ENCODE measurements around the gene CARS2. TPM values are rescaled to one million over a fixed set of nuclear protein-coding genes. Genes with fewer than 3 reads are reported as not detected.

Gene CARS2
- polyA plus RNA-seq, 1 donor (not counting 4 experiments of a cell fraction or from before 2014, with no cell fraction given), result 90.0 TPM

- no peak for FAIRE-seq
- TF ChIP-seq, protein P1, sequence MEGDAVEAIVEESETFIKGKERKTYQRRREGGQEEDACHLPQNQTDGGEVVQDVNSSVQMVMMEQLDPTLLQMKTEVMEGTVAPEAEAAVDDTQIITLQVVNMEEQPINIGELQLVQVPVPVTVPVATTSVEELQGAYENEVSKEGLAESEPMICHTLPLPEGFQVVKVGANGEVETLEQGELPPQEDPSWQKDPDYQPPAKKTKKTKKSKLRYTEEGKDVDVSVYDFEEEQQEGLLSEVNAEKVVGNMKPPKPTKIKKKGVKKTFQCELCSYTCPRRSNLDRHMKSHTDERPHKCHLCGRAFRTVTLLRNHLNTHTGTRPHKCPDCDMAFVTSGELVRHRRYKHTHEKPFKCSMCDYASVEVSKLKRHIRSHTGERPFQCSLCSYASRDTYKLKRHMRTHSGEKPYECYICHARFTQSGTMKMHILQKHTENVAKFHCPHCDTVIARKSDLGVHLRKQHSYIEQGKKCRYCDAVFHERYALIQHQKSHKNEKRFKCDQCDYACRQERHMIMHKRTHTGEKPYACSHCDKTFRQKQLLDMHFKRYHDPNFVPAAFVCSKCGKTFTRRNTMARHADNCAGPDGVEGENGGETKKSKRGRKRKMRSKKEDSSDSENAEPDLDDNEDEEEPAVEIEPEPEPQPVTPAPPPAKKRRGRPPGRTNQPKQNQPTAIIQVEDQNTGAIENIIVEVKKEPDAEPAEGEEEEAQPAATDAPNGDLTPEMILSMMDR (optimal IDR thresholded peaks at IDR 0.05 in 1 of 3, IDR thresholded peaks at IDR 0.05 in 1 of 3, conservative IDR thresholded peaks at IDR 0.05 in 1 of 3; ENCODE audit: extremely low read depth in 1 of 3, insufficient read depth in 2 of 3, low read length in 3 of 3), result no peak
- TF ChIP-seq EZH2 (IDR thresholded peaks at IDR 0.05; ENCODE audit: low read length), result no peak
- Histone ChIP-seq H3K9me3 (ENCODE audit: control insufficient read depth, low read depth, low read length) (no peaks in the 10 kb centered on the region), H4K20me1 (ENCODE audit: control insufficient read depth, extremely low read depth, insufficient read depth, low read length) (no peaks in the 10 kb centered on the region), H2AFZ (ENCODE audit: control insufficient read depth, low read length) (no peak overlapping the region), H3K9ac (ENCODE audit: control insufficient read depth, extremely low read depth, insufficient read depth, low read length) (no peak overlapping the region), H3K4me1 (ENCODE audit: control insufficient read depth, extremely low read depth, insufficient read depth, low read length) (no peaks in the 10 kb centered on the region), H3K27ac (ENCODE audit: control insufficient read depth, insufficient read depth, low read length) (no peak overlapping the region), H3K36me3 (ENCODE audit: control insufficient read depth in 2 of 2, extremely low read depth in 1 of 2, insufficient read depth in 2 of 2, low read length in 2 of 2) (peaks cover 17 to 22% of the 10 kb centered on the region in 2 experiments), H3K9me1 (ENCODE audit: control insufficient read depth, extremely low read depth, insufficient read depth, low read length) (no peaks in the 10 kb centered on the region), H3K27me3 (ENCODE audit: control insufficient read depth, extremely low read depth, insufficient read depth, low read length) (no peaks in the 10 kb centered on the region), H3K79me2 (ENCODE audit: control insufficient read depth, insufficient read depth, low read length) (no peaks in the 10 kb centered on the region), H3K4me3 (ENCODE audit: control insufficient read depth in 2 of 3, extremely low read depth in 1 of 3, insufficient read depth in 2 of 3, low read depth in 1 of 3, low read length in 3 of 3) (no peak overlapping the region), H3K4me2 (ENCODE audit: control insufficient read depth, extremely low read depth, insufficient read depth, low read depth, low read length) (no peak overlapping the region)
- dilution Hi-C loops (cut with MboI; ENCODE audit: extremely low pct_ligation_motif_present, low sequenced_read_pairs), result no loop called here
- no peak for DNase-seq (ENCODE audit: low read depth, low spot score)
Measured at GRCh38 chr13:110650436-110650835, 55.5 kb downstream of the CARS2 start.

GRCh38 chr13:110649551-110649950 is 56.4 kb downstream of the CARS2 start:
- Histone ChIP-seq H4K20me1 (ENCODE audit: control insufficient read depth, extremely low read depth, insufficient read depth, low read length) (peaks cover under 1% of the 10 kb centered on the region), H3K4me3 (ENCODE audit: control insufficient read depth in 2 of 3, extremely low read depth in 1 of 3, insufficient read depth in 2 of 3, low read depth in 1 of 3, low read length in 3 of 3) (no peak overlapping the region), H3K27me3 (ENCODE audit: control insufficient read depth, extremely low read depth, insufficient read depth, low read length) (no peaks in the 10 kb centered on the region), H3K4me1 (ENCODE audit: control insufficient read depth, extremely low read depth, insufficient read depth, low read length) (no peaks in the 10 kb centered on the region), H3K4me2 (ENCODE audit: control insufficient read depth, extremely low read depth, insufficient read depth, low read depth, low read length) (no peak overlapping the region), H3K27ac (ENCODE audit: control insufficient read depth, insufficient read depth, low read length) (no peak overlapping the region), H3K9ac (ENCODE audit: control insufficient read depth, extremely low read depth, insufficient read depth, low read length) (no peak overlapping the region), H3K9me3 (ENCODE audit: control insufficient read depth, low read depth, low read length) (no peaks in the 10 kb centered on the region), H3K9me1 (ENCODE audit: control insufficient read depth, extremely low read depth, insufficient read depth, low read length) (no peaks in the 10 kb centered on the region), H3K36me3 (ENCODE audit: control insufficient read depth in 2 of 2, extremely low read depth in 1 of 2, insufficient read depth in 2 of 2, low read length in 2 of 2) (peaks cover 20 to 24% of the 10 kb centered on the region in 2 experiments), H3K79me2 (ENCODE audit: control insufficient read depth, insufficient read depth, low read length) (no peaks in the 10 kb centered on the region), H2AFZ (ENCODE audit: control insufficient read depth, low read length) (no peak overlapping the region)
- TF ChIP-seq, protein P1 (optimal IDR thresholded peaks at IDR 0.05 in 1 of 3, IDR thresholded peaks at IDR 0.05 in 1 of 3, conservative IDR thresholded peaks at IDR 0.05 in 1 of 3; ENCODE audit: extremely low read depth in 1 of 3, insufficient read depth in 2 of 3, low read length in 3 of 3), result no peak
- TF ChIP-seq EZH2 (IDR thresholded peaks at IDR 0.05; ENCODE audit: low read length), result no peak
- dilution Hi-C loops (cut with MboI; ENCODE audit: extremely low pct_ligation_motif_present, low sequenced_read_pairs), result no loop called here
- DNase-seq (ENCODE audit: low read depth, low spot score) (no peak), FAIRE-seq (no peak)
